Activated CD8-positive, alpha-beta memory T cell treated with anti-CD3 and anti-CD28 coated beads, Interleukin-2, amount 10 ng/mL, durations not matched to agents 7 days and 5 days (primary cell): Measurements from ENCODE around the gene IL1R1. TPM values are rescaled to one million over a fixed set of nuclear protein-coding genes. Genes with fewer than 3 reads are reported as not detected.

Source experiments
- ATAC-seq: fragments of 150-1000 bp; cut with Tn5 transposase; one replicate; pipeline ENCODE4 v1.10.0; 2021; ENCODE audit warnings: moderate library complexity
- CTCF ChIA-PET: fragments of 350-600 bp; sonication (Branson Sonifier 250); formaldehyde crosslinking; loops from one replicate; lab custom pipeline; 2021; ENCODE audit warnings: antibody characterized with exemption; lab: Charles Lee
- DNase-seq: peaks from one replicate; pipeline ENCODE4 v3.0.0-alpha.2; 2020
- H3K27ac Mint-ChIP-seq: one replicate; pipeline ENCODE4 v1.8.0; 2021; ENCODE audit warnings: mild to moderate bottlenecking, mixed read lengths
- H3K27me3 Mint-ChIP-seq: one replicate; pipeline ENCODE4 v1.8.0; 2021; ENCODE audit warnings: mixed read lengths
- H3K36me3 Mint-ChIP-seq: one replicate; pipeline ENCODE4 v1.8.0; 2021; ENCODE audit warnings: mild to moderate bottlenecking, mixed read lengths
- H3K4me1 Mint-ChIP-seq: one replicate; pipeline ENCODE4 v1.8.0; 2021; ENCODE audit warnings: mixed read lengths
- H3K4me3 Mint-ChIP-seq: one replicate; pipeline ENCODE4 v1.8.0; 2021; ENCODE audit warnings: mild to moderate bottlenecking, moderate library complexity, mixed read lengths
- H3K9me3 Mint-ChIP-seq: one replicate; pipeline ENCODE4 v1.8.0; 2022; ENCODE audit warnings: low read depth, mixed read lengths
- total RNA-seq, 2 experiments: library from RNA; stranded (reverse); gene quantifications; one replicate each; pipeline ENCODE4 v1.2.3, GENCODE V29; 2021

IL1R1 gene
- total RNA-seq, 2 experiments from 2014 or later = 0.40 to 0.41 TPM

DNA sequence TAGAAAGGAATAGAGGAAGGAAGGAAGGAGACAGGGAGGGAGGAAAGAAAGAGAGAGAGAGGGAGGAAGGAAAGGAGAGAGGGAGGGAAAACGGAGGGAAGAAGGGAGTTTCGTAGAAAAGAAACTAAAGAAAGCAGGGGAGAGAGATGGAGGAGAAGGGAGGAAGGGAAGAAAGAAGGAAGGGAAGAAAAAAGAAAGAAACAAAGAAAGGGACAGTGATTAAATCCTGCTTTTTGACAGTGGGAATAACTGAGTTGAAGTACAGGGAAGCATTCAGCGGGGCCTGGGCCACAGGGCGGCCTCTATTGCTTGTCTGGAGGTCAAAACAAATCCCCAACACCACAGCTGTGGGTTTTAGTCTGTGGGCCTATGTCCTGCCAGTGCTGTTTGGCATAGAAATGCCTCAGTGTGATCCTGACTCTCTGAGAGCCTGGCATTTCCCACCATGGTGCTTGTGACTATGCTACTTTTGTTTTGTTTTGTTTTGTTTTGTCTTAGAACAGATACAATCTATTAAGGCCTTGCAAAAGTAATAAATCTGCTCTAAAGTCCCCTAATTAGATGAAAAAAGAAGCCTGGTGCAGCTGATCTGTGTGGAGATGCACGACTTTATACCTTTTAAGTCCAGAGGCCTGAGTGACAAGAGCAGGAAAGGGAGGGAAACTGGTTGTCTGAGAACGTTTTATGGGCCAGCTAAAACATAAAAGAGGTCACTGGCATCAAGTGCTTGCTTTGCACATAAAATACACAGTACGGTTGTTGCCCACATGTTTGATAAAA is 84.3 kb downstream of the IL1R1 start:
- Mint-ChIP-seq H3K27me3 (peaks cover 4% of the 10 kb centered on the region), H3K36me3 (peaks cover 15% of the 10 kb centered on the region), H3K27ac (peak overlapping the region; percentile 85), H3K9me3 (peaks cover 7% of the 10 kb centered on the region), H3K4me3 (no peak overlapping the region), H3K4me1 (peaks cover 55% of the 10 kb centered on the region)
- no peak for DNase-seq
- CTCF ChIA-PET = interaction anchor here (1.2 kb wide), 1 partner anchor 21 kb away, joined by 3 read pairs; no protein-coding TSS in a partner anchor
- ATAC-seq = no peak

DNA sequence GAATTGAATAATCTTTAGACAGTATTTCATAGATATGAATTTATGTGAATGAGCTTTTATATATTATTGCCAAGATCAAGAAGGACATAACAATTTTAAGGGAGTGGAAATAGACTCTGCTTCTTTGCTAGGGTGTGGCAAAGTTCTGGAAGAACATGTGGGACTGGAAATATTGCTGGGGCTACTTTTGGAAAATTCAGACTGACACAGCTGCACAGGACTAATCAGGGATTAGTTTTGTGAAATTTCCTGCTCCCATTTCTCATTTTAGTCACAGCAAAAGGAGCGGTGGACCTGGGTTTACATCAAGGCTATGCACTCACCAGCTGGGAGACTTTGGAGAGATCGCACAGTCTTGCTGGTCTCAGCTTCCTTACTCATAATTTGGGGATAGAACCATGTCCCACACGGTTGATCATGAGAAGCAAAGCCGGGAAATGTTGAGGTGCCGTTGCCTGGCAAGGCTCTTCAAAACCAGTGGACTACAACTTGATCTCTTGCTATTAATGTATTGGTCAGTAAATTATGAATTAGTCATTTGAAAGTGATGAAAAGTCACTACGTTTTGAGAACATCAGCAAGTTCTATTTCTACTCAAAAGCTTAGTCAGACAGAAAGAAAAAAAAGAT is 86.7 kb downstream of the IL1R1 start:
- Mint-ChIP-seq H3K4me1 (peaks cover 56% of the 10 kb centered on the region), H3K4me3 (no peak overlapping the region), H3K27ac (no peak overlapping the region), H3K36me3 (peaks cover 7% of the 10 kb centered on the region), H3K27me3 (peaks cover 4% of the 10 kb centered on the region), H3K9me3 (peaks cover 3% of the 10 kb centered on the region)
- ATAC-seq (no peak), DNase-seq (no peak)
- CTCF ChIA-PET = interaction anchor here (1.4 to 1.5 kb wide), 2 partner anchors 9 to 214 kb away, joined by 3 to 4 read pairs; no protein-coding TSS in a partner anchor

Other genes with a start within 250 kb of the IL1R1 start
- under 1 TPM in 1 of 2 experiments, not detected in 1; 0.88 TPM for gene IL1R2, start 150.8 kb upstream of the IL1R1 start, total RNA-seq
- gene IL1RL2, start 44.3 kb downstream of the IL1R1 start, total RNA-seq = not detected
- under 1 TPM; 0.09 to 0.41 TPM for gene IL1RL1, start 168.8 kb downstream of the IL1R1 start, total RNA-seq
- gene IL18R1, start 213.1 kb downstream of the IL1R1 start, total RNA-seq = 10 to 100 TPM; 19.8 to 25.9 TPM